IMR-90 (cell line): ENCODE data around the gene TLR9.

ENCODE experiments used
- CTCF ChIP-seq: conservative IDR thresholded peaks from 2 replicates; pipeline ENCODE4 v1.5.1; 2012; ENCODE audit warnings: mild to moderate bottlenecking, low read depth, low read length, improper control_type of control experiment
- MAZ ChIP-seq: IDR thresholded peaks from 2 replicates; pipeline ENCODE4 v1.6.1; 2012; ENCODE audit warnings: low read depth, mild to moderate bottlenecking, low read length, improper control_type of control experiment, moderate library complexity, borderline replicate concordance
- POLR2A ChIP-seq: IDR thresholded peaks from 2 replicates; pipeline ENCODE4 v1.6.1; 2012; ENCODE audit warnings: mild to moderate bottlenecking, low read depth, low read length
- RAD21 ChIP-seq: IDR thresholded peaks from 2 replicates; pipeline ENCODE4 v1.6.1; 2012; ENCODE audit warnings: low read length, improper control_type of control experiment
- SMC3 ChIP-seq: fragments of 150-350 bp; IDR thresholded peaks from 2 replicates; pipeline ENCODE4 v1.6.1; 2016; ENCODE audit warnings: low read depth, mild to moderate bottlenecking, antibody characterized with exemption, low read length, moderate library complexity

- TF ChIP-seq CTCF (no peak), POLR2A (no peak), SMC3 (no peak), RAD21 (no peak), MAZ (no peak)
Observed at GRCh38 chr3:52174896-52175295, 50.5 kb downstream of the TLR9 start.
